Fibroblast of lung (primary cell): ENCODE data around the gene NSMF. TPM values are rescaled to one million over a fixed set of nuclear protein-coding genes. Genes with fewer than 3 reads are reported as not detected.

Experiments
- DNase-seq, 2 donors: peaks; one replicate each; pipeline versions ENCODE4 v3.0.0 to v3.0.0-alpha.2; 2010; ENCODE audit warnings: low read depth in 2 of 2
- H2AFZ ChIP-seq: 2 replicates; pipeline ENCODE4 v1.5.1; 2012; ENCODE audit warnings: low read length, control low read depth, inconsistent platforms
- H3K27ac ChIP-seq: 2 replicates; pipeline ENCODE4 v1.5.1; 2011; ENCODE audit warnings: low read length, control low read depth; ENCODE audit not compliant: insufficient read depth
- H3K27me3 ChIP-seq: 2 replicates; pipeline ENCODE4 v1.5.1; 2011; ENCODE audit warnings: mild to moderate bottlenecking, low read length; ENCODE audit not compliant: control insufficient read depth, insufficient read depth
- H3K36me3 ChIP-seq: 2 replicates; pipeline ENCODE4 v1.5.1; 2011; ENCODE audit warnings: low read length; ENCODE audit not compliant: control insufficient read depth, insufficient read depth
- H3K4me1 ChIP-seq: 2 replicates; pipeline ENCODE4 v1.5.1; 2011; ENCODE audit warnings: low read length; ENCODE audit not compliant: control insufficient read depth, insufficient read depth; ENCODE audit errors: extremely low read depth
- H3K4me2 ChIP-seq: 2 replicates; pipeline ENCODE4 v1.5.1; 2011; ENCODE audit warnings: low read length, control low read depth; ENCODE audit not compliant: insufficient read depth; ENCODE audit errors: extremely low read depth
- H3K4me3 ChIP-seq, 4 experiments: fragments of 200-600 bp in 1 of 4; sonication (generic) in 1 of 4; replicated peaks in 1 of 4; 2 replicates each; pipeline ENCODE4 v1.5.1; 2011 to 2016; ENCODE audit warnings: low read length in 4 of 4, low read depth in 3 of 4, mild to moderate bottlenecking in 3 of 4, control low read depth in 2 of 4, inconsistent platforms in 1 of 4, mixed read lengths in 1 of 4; ENCODE audit not compliant: insufficient read depth in 1 of 4; ENCODE audit errors: control extremely low read depth in 1 of 4
- H3K79me2 ChIP-seq: 2 replicates; pipeline ENCODE4 v1.5.1; 2012; ENCODE audit warnings: mild to moderate bottlenecking, low read length, inconsistent platforms; ENCODE audit not compliant: control insufficient read depth, insufficient read depth
- H3K9ac ChIP-seq: 2 replicates; pipeline ENCODE4 v1.5.1; 2011; ENCODE audit warnings: mild to moderate bottlenecking, low read length, control low read depth; ENCODE audit not compliant: insufficient read depth
- H3K9me3 ChIP-seq: 2 replicates; pipeline ENCODE4 v1.5.1; 2012; ENCODE audit warnings: low read depth, low read length; ENCODE audit not compliant: control insufficient read depth, insufficient read depth
- H4K20me1 ChIP-seq: 2 replicates; pipeline ENCODE4 v1.5.1; 2011; ENCODE audit warnings: low read length; ENCODE audit not compliant: control insufficient read depth, insufficient read depth; ENCODE audit errors: extremely low read depth
- CTCF ChIP-seq, 2 donors: IDR thresholded peaks in 1 of 2; conservative IDR thresholded peaks in 1 of 2; 1 replicate in 1 of 2; 2 replicates in 1 of 2; pipeline ENCODE4 v1.5.1; 2011 to 2012; ENCODE audit warnings: low read length in 2 of 2, control low read depth in 1 of 2, inconsistent platforms in 1 of 2, low read depth in 1 of 2, mild to moderate bottlenecking in 1 of 2
- EZH2 ChIP-seq: IDR thresholded peaks from 2 replicates; pipeline ENCODE4 v1.5.1; 2012; ENCODE audit warnings: low read length, control low read depth, mild to moderate bottlenecking; ENCODE audit errors: missing control alignments
- polyA plus RNA-seq, 2 donors: library from polyadenylated mRNA; depleted of rRNA in 1 of 2; stranded (reverse) in 1 of 2; unstranded in 1 of 2; fragments of >200 nt; gene quantifications; 2 replicates each; pipeline ENCODE4 v1.2.1, GENCODE V29; 2011 to 2012; ENCODE audit warnings: missing spikeins in 1 of 2
- total RNA-seq: library from RNA; depleted of rRNA; stranded (reverse); fragments of >200 nt; gene quantifications from 2 replicates; pipeline ENCODE4 v1.2.1, GENCODE V29; 2014

The NSMF gene
- total and polyA plus RNA-seq, 2 donors (not counting 1 experiment from before 2014, with no cell fraction given), result 13.4 to 15.0 TPM

DNA sequence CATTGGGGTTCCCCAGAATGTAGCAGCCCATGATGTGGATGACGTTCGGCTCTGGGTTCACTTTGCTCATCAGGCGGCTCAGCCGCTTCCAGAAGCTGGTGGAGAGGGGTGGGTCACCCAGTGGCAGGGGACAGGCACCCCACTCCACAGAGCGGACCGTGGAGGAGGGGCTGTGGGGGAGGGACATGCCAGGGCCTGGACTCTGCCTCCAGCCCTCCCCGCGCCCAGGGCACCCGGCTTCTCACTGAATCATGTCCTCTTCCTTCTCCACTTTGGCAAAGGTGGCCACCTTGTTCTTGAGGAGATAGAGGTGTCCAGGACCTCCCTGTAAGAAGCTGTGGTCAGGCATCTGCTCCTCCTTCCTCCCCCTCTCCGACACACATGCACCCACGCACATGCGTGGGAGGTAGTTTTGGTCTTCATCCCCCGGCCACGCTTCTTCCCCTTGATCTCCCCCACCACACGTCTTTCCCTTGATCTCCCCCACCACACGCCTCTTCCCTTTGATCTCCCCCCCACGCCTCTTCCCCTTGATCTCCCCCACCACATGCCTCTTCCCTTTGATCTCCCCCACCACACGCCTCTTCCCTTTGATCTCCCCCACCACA, 9.1 kb downstream of the NSMF start:
- no peaks in the 10 kb centered on the region for H4K20me1 ChIP-seq
- peaks cover 11% of the 10 kb centered on the region for H3K36me3 ChIP-seq
- no peak overlapping the region for H2AFZ ChIP-seq
- no peak overlapping the region for H3K4me2 ChIP-seq
- H3K27ac ChIP-seq, result no peak overlapping the region
- H3K4me1 ChIP-seq, result peaks cover 2% of the 10 kb centered on the region
- no peak overlapping the region for H3K4me3 ChIP-seq
- no peaks in the 10 kb centered on the region for H3K9me3 ChIP-seq
- no peak overlapping the region for H3K9ac ChIP-seq
- H3K79me2 ChIP-seq, result no peaks in the 10 kb centered on the region
- no peaks in the 10 kb centered on the region for H3K27me3 ChIP-seq
- TF ChIP-seq CTCF (conservative IDR thresholded peaks at IDR 0.05 in 1 of 2, IDR thresholded peaks at IDR 0.05 in 1 of 2; ENCODE audit: low read depth in 1 of 2, low read length in 2 of 2) (no peak), EZH2 (no peak)
- no peak for DNase-seq

- DNase-seq, result no peak
- Histone ChIP-seq H3K4me1 (peaks cover 2% of the 10 kb centered on the region), H3K27me3 (no peaks in the 10 kb centered on the region), H3K9me3 (no peaks in the 10 kb centered on the region), H3K4me2 (no peak overlapping the region), H4K20me1 (no peaks in the 10 kb centered on the region), H3K36me3 (peaks cover 8% of the 10 kb centered on the region), H2AFZ (no peak overlapping the region), H3K79me2 (no peaks in the 10 kb centered on the region), H3K27ac (no peak overlapping the region), H3K4me3 (no peak overlapping the region), H3K9ac (no peak overlapping the region)
- TF ChIP-seq EZH2, result no peak
- TF ChIP-seq CTCF (conservative IDR thresholded peaks at IDR 0.05 in 1 of 2, IDR thresholded peaks at IDR 0.05 in 1 of 2; ENCODE audit: low read depth in 1 of 2, low read length in 2 of 2), result no peak
Observed at GRCh38 chr9:137449081-137449844, 9.9 kb downstream of the NSMF start.

- Histone ChIP-seq H3K9me3 (no peaks in the 10 kb centered on the region), H3K4me3 (no peak overlapping the region), H3K4me2 (no peak overlapping the region), H3K27ac (no peak overlapping the region), H3K79me2 (no peaks in the 10 kb centered on the region), H3K9ac (no peak overlapping the region), H3K4me1 (peaks cover 2% of the 10 kb centered on the region), H2AFZ (no peak overlapping the region), H4K20me1 (no peaks in the 10 kb centered on the region), H3K27me3 (no peaks in the 10 kb centered on the region), H3K36me3 (peaks cover 8% of the 10 kb centered on the region)
- TF ChIP-seq EZH2, result no peak
- no peak for TF ChIP-seq CTCF (conservative IDR thresholded peaks at IDR 0.05 in 1 of 2, IDR thresholded peaks at IDR 0.05 in 1 of 2; ENCODE audit: low read depth in 1 of 2, low read length in 2 of 2)
- no peak for DNase-seq
Observed at GRCh38 chr9:137448602-137448962, 10.6 kb downstream of the NSMF start.
